Motor neuron (in vitro differentiated cells): ENCODE results near the gene SPATA6. TPM values are rescaled to one million over a fixed set of nuclear protein-coding genes. Genes with fewer than 3 reads are reported as not detected.
"Not testable (repeated sequence)": the region's sequence is repeated elsewhere in the genome, so short reads cannot be mapped to it uniquely, and the experiment has no call there.

ENCODE experiments used
- ATAC-seq, 8 experiments: fragments of 200-7000 bp; cut with Tn5 transposase; replicated peaks in 6 of 8; 2 replicates each; pipeline ENCODE4 v1.8.0; 2021; ENCODE audit warnings: mild to moderate bottlenecking in 8 of 8, moderate library complexity in 8 of 8
- H3K27ac ChIP-seq, 2 donors: fragments of 250-450 bp; sonication (Bioruptor Pico); 2 replicates each; pipeline ENCODE4 v1.9.0; 2021; ENCODE audit warnings: antibody characterized with exemption in 2 of 2, mild to moderate bottlenecking in 2 of 2, moderate library complexity in 1 of 2
- H3K4me1 ChIP-seq, 2 donors: fragments of 250-450 bp; sonication (Bioruptor Pico); replicated peaks in 1 of 2; 2 replicates each; pipeline ENCODE4 v1.6.1; 2021; ENCODE audit warnings: antibody characterized with exemption in 2 of 2, mild to moderate bottlenecking in 2 of 2, moderate library complexity in 1 of 2
- H3K4me3 ChIP-seq, 5 donors: fragments of 250-450 bp; sonication (Bioruptor Pico); 2 replicates each; pipeline ENCODE4 v1.9.0; 2021; ENCODE audit warnings: antibody characterized with exemption in 5 of 5, mild to moderate bottlenecking in 5 of 5, moderate library complexity in 4 of 5
- WGBS, 10 experiments: fragments of 450-650 bp; shearing (Covaris generic); methylation state at CpG; one replicate each; pipeline ENCODE4 v1.0.0; 2022; 5-methylcytosine and 5-hydroxymethylcytosine counted together
- in situ Hi-C, 9 experiments: fragments of 400-800 bp; cut with MboI; loops; one replicate each; pipeline ENCODE4 v1.15.0; 2021; ENCODE audit warnings: low sequenced_read_pairs in 9 of 9, low pct_unique_long_range_greater_than_20kb in 2 of 9; ENCODE audit not compliant: unreplicated experiment in 9 of 9
- total RNA-seq, 8 experiments: library from RNA; unstranded; fragments of 300-600 nt; gene quantifications; 2 replicates each; pipeline versions ENCODE4 v1.2.3 to v1.2.4, GENCODE V29; 2022

Gene SPATA6
- total RNA-seq, 8 experiments from 2014 or later: 0.61 to 37.4 (median 9.5) TPM

- H3K4me3 ChIP-seq, ATAC-seq, H3K27ac ChIP-seq, H3K4me1 ChIP-seq, in situ Hi-C loops: not testable (repeated sequence)
- WGBS, 10 experiments: 54 to 98% (median 87%) methylated on average over 3 to 11 of the region's 11 CpGs; no CpG with 5 or more reads in 5 of the 10 experiments
Observed at GRCh38 chr1:48311829-48312228, 160.2 kb downstream of the SPATA6 start.

- WGBS, 10 experiments: 75 to 100% (median 93%) methylated on average over 1 to 2 of the region's 2 CpGs; no CpG with 5 or more reads in 2 of the 10 experiments
- no peak for ATAC-seq
- in situ Hi-C loops: no loop called here
- H3K4me3 ChIP-seq: no peak overlapping the region
- H3K27ac ChIP-seq: no peak overlapping the region
- no peaks in the 10 kb centered on the region for H3K4me1 ChIP-seq
Observed at GRCh38 chr1:48309564-48310082, 162.4 kb downstream of the SPATA6 start.

- no peak for ATAC-seq
- in situ Hi-C loops: no loop called here
- no peak overlapping the region for H3K27ac ChIP-seq
- no peak overlapping the region for H3K4me3 ChIP-seq
- no peaks in the 10 kb centered on the region for H3K4me1 ChIP-seq
Observed at GRCh38 chr1:48302652-48303051, 169.4 kb downstream of the SPATA6 start.

GRCh38 chr1:48294656-48295055 is 177.3 kb downstream of the SPATA6 start:
- H3K4me3 ChIP-seq: no peak overlapping the region
- ATAC-seq: peak in 2 of 8 experiments; percentile 90 to 93
- no peak overlapping the region for H3K27ac ChIP-seq
- WGBS, 10 experiments: 8 to 89% (median 57%) methylated on average over 1 of the region's 1 CpG; no CpG with 5 or more reads in 3 of the 10 experiments
- no peaks in the 10 kb centered on the region for H3K4me1 ChIP-seq
- in situ Hi-C loops: no loop called here

- H3K4me1 ChIP-seq, in situ Hi-C loops, H3K4me3 ChIP-seq, ATAC-seq, H3K27ac ChIP-seq: not testable (repeated sequence)
- 43 to 100% (median 88%) methylated on average over 2 to 6 of the region's 6 CpGs; no CpG with 5 or more reads in 2 of the 10 experiments for WGBS, 10 experiments
Observed at GRCh38 chr1:48294094-48294493, 177.9 kb downstream of the SPATA6 start.

GRCh38 chr1:48292706-48293105 is 179.3 kb downstream of the SPATA6 start:
- no peak overlapping the region for H3K27ac ChIP-seq
- in situ Hi-C loops: no loop called here
- no peaks in the 10 kb centered on the region for H3K4me1 ChIP-seq
- ATAC-seq: no peak
- 80 to 100% (median 93%) methylated on average over 1 to 4 of the region's 5 CpGs; no CpG with 5 or more reads in 5 of the 10 experiments for WGBS, 10 experiments
- H3K4me3 ChIP-seq: no peak overlapping the region

- H3K4me3 ChIP-seq: no peak overlapping the region
- H3K27ac ChIP-seq: no peak overlapping the region
- WGBS, 10 experiments: 40 to 100% (median 90%) methylated on average over 1 to 4 of the region's 4 CpGs; no CpG with 5 or more reads in 4 of the 10 experiments
- peak in 1 of 8 experiments; percentile 29 for ATAC-seq
- in situ Hi-C loops: no loop called here
- no peaks in the 10 kb centered on the region for H3K4me1 ChIP-seq
Observed at GRCh38 chr1:48291421-48291820, 180.6 kb downstream of the SPATA6 start.

GRCh38 chr1:48285525-48285924 is 186.5 kb downstream of the SPATA6 start:
- WGBS, 10 experiments: 27 to 100% (median 85%) methylated on average over 1 to 3 of the region's 3 CpGs; no CpG with 5 or more reads in 2 of the 10 experiments
- Histone ChIP-seq H3K4me1 (no peaks in the 10 kb centered on the region), H3K27ac (no peak overlapping the region), H3K4me3 (no peak overlapping the region)
- in situ Hi-C loops: no loop called here
- no peak for ATAC-seq

GRCh38 chr1:48284696-48285420 is 187.1 kb downstream of the SPATA6 start:
- H3K4me3 ChIP-seq, H3K4me1 ChIP-seq, H3K27ac ChIP-seq, in situ Hi-C loops, ATAC-seq: not testable (repeated sequence)
- WGBS, 10 experiments: 10 to 86% (median 66%) methylated on average over 1 to 10 of the region's 10 CpGs; no CpG with 5 or more reads in 1 of the 10 experiments

GRCh38 chr1:48282329-48282728 is 189.7 kb downstream of the SPATA6 start:
- in situ Hi-C loops, H3K4me1 ChIP-seq, H3K27ac ChIP-seq, H3K4me3 ChIP-seq, ATAC-seq: not testable (repeated sequence)

- in situ Hi-C loops, ATAC-seq, H3K4me1 ChIP-seq, H3K4me3 ChIP-seq, H3K27ac ChIP-seq: not testable (repeated sequence)
- whole genome bisulfite sequencing, 10 experiments: no CpG with 5 or more reads among the region's 10 CpGs
Observed at GRCh38 chr1:48277437-48277836, 194.6 kb downstream of the SPATA6 start.

- 0 to 100% (median 82%) methylated on average over 1 to 2 of the region's 2 CpGs; no CpG with 5 or more reads in 1 of the 10 experiments for WGBS, 10 experiments
- in situ Hi-C loops: no loop called here
- no peaks in the 10 kb centered on the region for H3K4me1 ChIP-seq
- no peak overlapping the region for H3K27ac ChIP-seq
- H3K4me3 ChIP-seq: no peak overlapping the region
- ATAC-seq: no peak
Observed at GRCh38 chr1:48266576-48266975, 205.4 kb downstream of the SPATA6 start.

- WGBS, 10 experiments: 0 to 91% (median 85%) methylated on average over 1 of the region's 1 CpG
- ATAC-seq: no peak
- in situ Hi-C loops: no loop called here
- Histone ChIP-seq H3K4me3 (no peak overlapping the region), H3K27ac (no peak overlapping the region), H3K4me1 (no peaks in the 10 kb centered on the region)
Observed at GRCh38 chr1:48263041-48263440, 209.0 kb downstream of the SPATA6 start.

- in situ Hi-C loops: no loop called here
- no peak for ATAC-seq
- H3K4me1 ChIP-seq: no peaks in the 10 kb centered on the region
- no peak overlapping the region for H3K4me3 ChIP-seq
- H3K27ac ChIP-seq: no peak overlapping the region
Observed at GRCh38 chr1:48261881-48262400, 210.1 kb downstream of the SPATA6 start.
